DOHH2 (cell line): ENCODE measurements around the gene SH3BGRL.
"Not testable (repeated sequence)": the region's sequence is repeated elsewhere in the genome, so short reads cannot be mapped to it uniquely, and the experiment has no call there.

Experiments
- H3F3A ChIP-seq: fragments of 200-600 bp; sonication (generic), shearing (Covaris generic); 2 replicates; pipeline ENCODE4 v1.6.0; 2016; ENCODE audit warnings: antibody characterized with exemption, mild to moderate bottlenecking; ENCODE audit not compliant: control insufficient read depth, insufficient read depth
- H3K27ac ChIP-seq: fragments of 200-600 bp; sonication (generic); 2 replicates; pipeline ENCODE4 v1.5.1; 2014; ENCODE audit warnings: low read depth, mild to moderate bottlenecking, low read length, moderate library complexity
- H3K27me3 ChIP-seq: fragments of 200-600 bp; sonication (generic); 2 replicates; pipeline ENCODE4 v1.6.1; 2014; ENCODE audit warnings: mild to moderate bottlenecking, low read length, mixed read lengths; ENCODE audit not compliant: control insufficient read depth
- H3K36me3 ChIP-seq: fragments of 200-600 bp; sonication (generic); 2 replicates; pipeline ENCODE4 v1.6.1; 2014; ENCODE audit warnings: mild to moderate bottlenecking, low read length, moderate library complexity, mixed read lengths; ENCODE audit not compliant: control insufficient read depth
- H3K4me1 ChIP-seq: fragments of 200-600 bp; sonication (generic); 2 replicates; pipeline ENCODE4 v1.6.1; 2014; ENCODE audit warnings: mild to moderate bottlenecking, low read length, mixed read lengths; ENCODE audit not compliant: control insufficient read depth
- H3K4me2 ChIP-seq: fragments of 200-600 bp; sonication (generic); 2 replicates; pipeline ENCODE4 v1.6.0; 2014; ENCODE audit warnings: mild to moderate bottlenecking, low read length, moderate library complexity
- H3K4me3 ChIP-seq: fragments of 200-600 bp; sonication (generic); 2 replicates; pipeline ENCODE4 v1.5.1; 2014; ENCODE audit warnings: mild to moderate bottlenecking, low read length, mixed read lengths
- H3K79me2 ChIP-seq: fragments of 200-600 bp; sonication (generic); 2 replicates; pipeline ENCODE4 v1.6.1; 2014; ENCODE audit warnings: mild to moderate bottlenecking, low read length, mixed read lengths; ENCODE audit not compliant: control insufficient read depth
- H3K9me2 ChIP-seq: fragments of 200-600 bp; sonication (generic); replicated peaks from 2 replicates; pipeline ENCODE4 v1.6.1; 2014; ENCODE audit warnings: mild to moderate bottlenecking, low read length, mixed read lengths; ENCODE audit not compliant: control insufficient read depth
- H3K9me3 ChIP-seq: fragments of 200-600 bp; sonication (generic); 2 replicates; pipeline ENCODE4 v1.6.1; 2014; ENCODE audit warnings: antibody characterized with exemption, low read length, mixed read lengths; ENCODE audit not compliant: control insufficient read depth, insufficient read depth
- H4K20me1 ChIP-seq: fragments of 200-600 bp; sonication (generic); 2 replicates; pipeline ENCODE4 v1.6.0; 2014; ENCODE audit warnings: low read depth, mild to moderate bottlenecking, antibody characterized with exemption, low read length, moderate library complexity; ENCODE audit not compliant: control insufficient read depth, insufficient read depth
- CTCF ChIP-seq: fragments of 200-600 bp; sonication (generic); IDR thresholded peaks from one replicate; pipeline ENCODE4 v1.5.1; 2014; ENCODE audit warnings: antibody characterized with exemption, mild to moderate bottlenecking, low read depth, low read length; ENCODE audit not compliant: poor library complexity, severe bottlenecking
- EZH2phosphoT487 ChIP-seq: fragments of 200-600 bp; sonication (generic); IDR thresholded peaks from 2 replicates; pipeline ENCODE4 v1.6.1; 2017; ENCODE audit warnings: borderline replicate concordance, mild to moderate bottlenecking, antibody characterized with exemption, low read length, moderate library complexity, mixed read lengths

Gene SH3BGRL

GRCh38 chrX:81336455-81337152, 134.7 kb downstream of the SH3BGRL start:
- no peaks in the 10 kb centered on the region for H3K27me3 ChIP-seq
- H3K9me2 ChIP-seq, result no peaks in the 10 kb centered on the region
- no peak overlapping the region for H3K4me3 ChIP-seq
- H3K36me3 ChIP-seq, result no peaks in the 10 kb centered on the region
- no peaks in the 10 kb centered on the region for H3K4me1 ChIP-seq
- no peak overlapping the region for H3K4me2 ChIP-seq
- H3K79me2 ChIP-seq, result no peaks in the 10 kb centered on the region
- H3F3A ChIP-seq, result no peaks in the 10 kb centered on the region
- no peak for TF ChIP-seq CTCF
- TF ChIP-seq EZH2phosphoT487, result no peak
- H4K20me1 ChIP-seq, result no peaks in the 10 kb centered on the region
- H3K9me3 ChIP-seq, result no peaks in the 10 kb centered on the region
- no peak overlapping the region for H3K27ac ChIP-seq

- Histone ChIP-seq H3K9me3 (no peaks in the 10 kb centered on the region), H3K36me3 (no peaks in the 10 kb centered on the region), H3K4me3 (no peak overlapping the region), H3F3A (no peaks in the 10 kb centered on the region), H3K9me2 (no peaks in the 10 kb centered on the region), H3K27me3 (no peaks in the 10 kb centered on the region), H3K4me2 (no peak overlapping the region), H4K20me1 (no peaks in the 10 kb centered on the region), H3K27ac (no peak overlapping the region), H3K4me1 (no peaks in the 10 kb centered on the region), H3K79me2 (no peaks in the 10 kb centered on the region)
- no peak for TF ChIP-seq EZH2phosphoT487
- no peak for TF ChIP-seq CTCF
Observed at GRCh38 chrX:81337805-81338204, 135.9 kb downstream of the SH3BGRL start.

GRCh38 chrX:81338924-81339323, 137.0 kb downstream of the SH3BGRL start:
- no peaks in the 10 kb centered on the region for H3K4me1 ChIP-seq
- no peaks in the 10 kb centered on the region for H3K79me2 ChIP-seq
- no peaks in the 10 kb centered on the region for H3K9me3 ChIP-seq
- H4K20me1 ChIP-seq, result no peaks in the 10 kb centered on the region
- no peak overlapping the region for H3K4me3 ChIP-seq
- H3K4me2 ChIP-seq, result no peak overlapping the region
- no peak overlapping the region for H3K27ac ChIP-seq
- no peaks in the 10 kb centered on the region for H3K27me3 ChIP-seq
- no peaks in the 10 kb centered on the region for H3K9me2 ChIP-seq
- TF ChIP-seq EZH2phosphoT487, result no peak
- no peak for TF ChIP-seq CTCF
- no peaks in the 10 kb centered on the region for H3K36me3 ChIP-seq
- no peaks in the 10 kb centered on the region for H3F3A ChIP-seq

- not testable (repeated sequence) for H3K4me2 ChIP-seq, H3K9me2 ChIP-seq, H3K79me2 ChIP-seq, H3K4me1 ChIP-seq, H4K20me1 ChIP-seq, H3K27me3 ChIP-seq, H3K27ac ChIP-seq, H3K9me3 ChIP-seq, H3K36me3 ChIP-seq, H3K4me3 ChIP-seq, H3F3A ChIP-seq
Observed at GRCh38 chrX:81345296-81345695, 143.4 kb downstream of the SH3BGRL start.
